NCI-H345 treated with DMSO at 0.1 percent for 48 hours (cell line): ENCODE measurements around the gene PRSS56.

Experiments
- DNase-seq: peaks from one replicate; lab custom pipeline; 2025; ENCODE audit not compliant: unreplicated experiment; lab: John Stamatoyannopoulos, UW

The PRSS56 gene

GRCh38 chr2:232486558-232487384 is 33.4 kb upstream of the PRSS56 start:
- no peak for DNase-seq

DNA sequence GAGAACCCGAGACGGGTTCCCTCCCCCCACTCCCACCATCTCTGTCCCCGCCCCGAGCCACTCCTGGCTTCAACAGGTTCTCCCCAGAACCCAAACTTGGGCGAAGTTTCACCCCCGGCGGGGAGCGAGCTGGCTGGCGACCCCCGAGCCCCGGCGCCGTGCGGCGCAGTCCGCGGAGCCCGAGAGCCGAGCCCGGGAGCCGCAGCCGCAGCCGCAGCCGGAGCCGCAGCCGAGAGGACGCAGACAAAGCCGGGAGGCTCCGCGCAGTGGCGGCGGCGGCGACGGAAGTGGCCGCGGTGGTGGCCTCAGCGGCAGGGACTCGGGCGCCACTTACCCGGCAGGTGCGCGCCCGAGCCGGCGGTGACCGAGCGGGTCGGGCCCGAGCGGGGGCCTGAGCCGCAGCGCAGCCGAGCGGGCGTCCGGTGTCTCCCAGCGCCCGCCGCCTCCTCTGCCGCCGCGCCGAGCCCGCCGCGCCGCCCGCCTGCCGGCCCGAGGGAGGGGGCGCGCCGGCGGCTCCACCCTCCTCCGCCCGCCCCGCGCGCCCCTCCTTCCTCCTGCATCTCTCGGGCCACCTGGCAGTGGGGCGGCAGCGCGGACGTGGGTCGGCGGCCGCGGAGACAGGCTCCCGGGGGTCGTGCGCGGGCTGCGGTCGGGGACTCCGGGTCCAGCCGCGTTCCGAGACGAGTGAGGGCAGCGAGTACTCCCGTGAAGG is 32.6 kb upstream of the PRSS56 start, which contains the start of gene ECEL1:
TSS of gene ECEL1 (minus strand) at position 450 of the 712 bp plus-strand sequence. CDS start 1,181 bp downstream, outside the sequence.
- no peak for DNase-seq

DNA sequence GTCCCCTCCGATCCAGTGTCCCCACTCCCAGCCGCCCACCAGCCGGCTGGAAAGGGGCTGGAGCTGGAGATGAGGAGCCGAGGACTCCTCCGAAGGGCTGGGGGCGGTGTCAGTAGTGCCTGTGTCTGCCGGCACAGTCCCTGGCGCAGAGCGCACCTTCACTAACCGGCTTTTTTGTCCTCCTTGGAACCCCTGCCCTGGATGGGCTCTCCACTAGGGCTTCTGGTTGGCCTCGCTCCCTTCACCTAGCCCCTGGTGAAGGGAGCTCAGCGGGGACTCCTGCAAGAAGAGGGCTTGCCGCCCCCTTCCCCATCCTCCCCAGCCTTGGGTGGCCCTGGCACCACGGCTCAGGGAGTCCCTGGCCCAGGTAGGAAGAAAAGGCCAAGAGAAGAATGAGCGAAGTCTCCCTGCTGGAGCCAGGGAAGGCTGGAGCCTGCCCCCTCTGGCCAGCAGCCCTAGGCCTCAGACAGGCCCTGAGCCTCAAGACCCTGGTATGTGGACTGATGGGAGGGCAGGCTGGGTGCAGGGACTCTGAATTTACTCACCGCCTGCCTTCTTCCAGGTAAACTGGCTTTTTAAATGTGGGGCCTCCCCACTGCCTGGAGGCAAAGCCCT is 32.0 kb upstream of the PRSS56 start:
- DNase-seq, result no peak

- DNase-seq, result no peak
Observed at GRCh38 chr2:232488721-232489300, 31.4 kb upstream of the PRSS56 start.

DNA sequence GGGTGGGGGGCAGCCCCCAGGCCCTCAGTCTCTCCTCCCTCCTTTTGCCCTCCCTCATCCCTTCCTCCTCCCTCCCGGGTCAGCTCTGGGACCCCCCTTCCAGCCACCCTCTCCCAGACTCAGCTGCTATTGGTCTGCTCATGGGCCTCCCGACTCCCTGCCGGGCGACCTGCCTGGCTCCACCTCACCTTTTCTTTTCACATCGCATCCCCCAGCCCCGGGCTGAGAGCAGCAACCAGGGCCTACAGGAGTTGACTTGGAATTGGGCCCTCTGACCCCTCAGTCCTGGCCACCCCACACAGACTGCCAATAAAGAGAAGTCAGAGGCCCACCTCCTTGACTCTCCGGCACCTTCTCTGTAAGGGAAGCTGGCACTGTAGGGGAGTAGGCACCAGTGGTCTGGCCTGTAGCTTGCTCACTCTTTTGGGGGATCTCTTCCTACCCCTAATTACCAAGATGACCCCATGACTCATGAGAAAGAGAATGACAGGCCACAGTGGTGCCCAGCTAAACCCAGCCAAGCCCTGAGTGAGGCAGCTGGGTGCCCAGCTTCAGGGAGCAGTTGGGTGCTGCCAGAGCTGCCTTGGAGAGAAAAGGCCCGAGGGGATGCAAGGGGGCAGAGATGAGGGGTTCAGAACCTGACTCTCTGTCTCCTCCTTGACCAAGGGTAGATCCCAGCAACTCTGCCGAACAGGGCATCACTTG is 30.5 kb upstream of the PRSS56 start:
- DNase-seq, result no peak

DNA sequence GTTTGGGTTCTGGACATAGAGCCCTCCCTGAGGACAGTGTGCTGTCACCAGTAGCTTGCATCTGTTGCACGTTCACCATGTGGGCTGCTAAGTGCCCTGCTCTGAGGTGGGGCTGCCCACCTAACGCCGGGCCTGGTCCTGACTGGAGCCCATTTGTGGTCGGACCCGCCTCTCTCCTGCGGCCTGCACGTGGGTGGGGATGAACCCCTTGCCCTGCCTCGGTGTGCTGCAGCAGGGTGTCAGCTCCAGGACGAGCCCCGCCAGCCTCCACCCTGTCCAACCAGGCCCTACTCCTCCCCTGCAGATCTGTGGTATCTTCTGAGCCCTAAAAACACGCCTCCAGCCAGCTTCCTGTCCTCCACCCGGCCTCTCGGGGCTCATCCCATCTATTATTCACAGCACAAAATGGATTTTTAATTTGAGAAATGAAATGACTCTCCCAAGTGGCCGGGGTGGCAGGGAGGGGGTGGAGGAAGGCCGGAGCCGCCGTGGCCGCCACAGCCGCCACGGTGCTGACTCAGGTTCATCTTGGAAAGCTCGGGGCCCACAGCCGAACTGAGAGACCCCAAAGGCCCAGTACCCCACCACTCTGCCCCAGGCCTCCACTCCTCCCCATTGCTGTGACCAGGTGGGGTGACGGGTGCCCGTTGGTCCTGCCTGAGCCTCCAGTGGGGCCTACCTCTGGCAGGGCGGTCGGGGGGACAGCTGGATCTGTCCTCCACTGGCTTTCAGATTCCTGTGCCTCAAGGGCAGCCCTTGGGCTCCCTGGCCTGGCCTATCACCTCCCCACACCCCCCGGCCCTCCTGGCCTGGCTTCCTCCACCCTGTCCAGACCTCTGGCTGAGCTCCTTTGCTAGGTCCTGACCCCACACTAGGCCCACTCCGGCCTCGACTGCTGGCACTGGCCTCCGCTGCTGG is 29.7 kb upstream of the PRSS56 start:
- DNase-seq, result no peak

DNA sequence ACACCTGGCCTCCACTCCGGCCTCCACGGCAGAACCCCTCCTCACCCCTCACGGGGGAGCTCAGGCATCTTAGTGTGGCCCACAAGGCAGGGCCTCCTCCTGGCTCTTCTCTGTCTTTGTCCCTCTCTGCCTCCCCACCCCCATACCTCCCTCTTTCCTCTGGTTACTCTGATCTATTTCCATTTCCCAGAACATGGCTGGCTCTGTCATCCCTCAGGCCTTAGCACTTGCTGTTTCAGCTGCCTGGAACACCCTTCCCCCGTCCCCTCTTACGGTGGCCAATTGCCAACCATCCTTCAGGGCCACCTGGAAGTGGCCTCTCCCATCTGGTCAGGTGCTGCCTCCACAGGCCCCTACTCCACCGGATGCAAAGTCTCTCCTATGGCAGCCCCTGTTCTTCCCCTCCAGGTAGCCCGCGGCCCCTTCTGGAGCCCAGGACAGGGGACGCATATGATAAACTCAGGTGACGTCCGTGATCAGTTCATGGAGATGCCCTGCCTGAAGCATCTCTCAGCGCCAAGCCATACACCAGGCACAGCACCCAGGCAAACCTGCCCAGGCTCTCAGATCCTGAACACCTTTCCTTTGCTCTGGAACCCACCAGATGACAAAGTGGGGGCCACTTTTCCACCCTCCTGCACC is 28.9 kb upstream of the PRSS56 start:
- no peak for DNase-seq

DNA sequence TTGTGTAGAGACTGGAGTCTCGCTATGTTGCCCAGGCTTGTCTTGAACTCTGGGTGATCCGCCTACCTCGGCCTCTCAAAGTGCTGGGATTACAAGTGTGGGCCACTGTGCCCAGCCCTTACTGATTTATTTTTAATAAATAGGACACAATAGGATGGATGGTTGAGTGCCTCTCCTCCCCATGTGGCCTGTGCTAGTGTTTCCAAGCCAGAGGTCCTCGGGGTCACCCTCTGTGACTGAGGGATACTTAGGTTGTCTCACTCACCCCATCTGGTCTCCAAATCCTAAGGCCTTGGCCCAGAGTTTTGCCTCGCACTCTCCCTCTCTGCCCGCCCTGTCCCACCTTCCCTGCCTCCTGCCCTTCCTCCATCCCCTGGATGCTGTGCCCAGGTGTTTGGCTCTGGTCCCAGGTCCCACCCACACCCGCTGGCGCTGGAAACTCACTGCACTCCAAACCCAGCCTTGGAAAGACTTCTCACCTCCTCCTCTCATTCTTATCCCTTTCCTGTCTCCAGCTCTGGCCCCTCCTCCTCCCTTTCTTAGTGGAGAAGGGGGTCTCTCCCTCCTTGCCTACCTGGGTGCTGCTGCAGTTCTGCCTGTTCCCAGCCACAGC is 27.8 kb upstream of the PRSS56 start:
- DNase-seq, result no peak

- DNase-seq, result no peak
Observed at GRCh38 chr2:232492963-232493700, 27.1 kb upstream of the PRSS56 start.

DNA sequence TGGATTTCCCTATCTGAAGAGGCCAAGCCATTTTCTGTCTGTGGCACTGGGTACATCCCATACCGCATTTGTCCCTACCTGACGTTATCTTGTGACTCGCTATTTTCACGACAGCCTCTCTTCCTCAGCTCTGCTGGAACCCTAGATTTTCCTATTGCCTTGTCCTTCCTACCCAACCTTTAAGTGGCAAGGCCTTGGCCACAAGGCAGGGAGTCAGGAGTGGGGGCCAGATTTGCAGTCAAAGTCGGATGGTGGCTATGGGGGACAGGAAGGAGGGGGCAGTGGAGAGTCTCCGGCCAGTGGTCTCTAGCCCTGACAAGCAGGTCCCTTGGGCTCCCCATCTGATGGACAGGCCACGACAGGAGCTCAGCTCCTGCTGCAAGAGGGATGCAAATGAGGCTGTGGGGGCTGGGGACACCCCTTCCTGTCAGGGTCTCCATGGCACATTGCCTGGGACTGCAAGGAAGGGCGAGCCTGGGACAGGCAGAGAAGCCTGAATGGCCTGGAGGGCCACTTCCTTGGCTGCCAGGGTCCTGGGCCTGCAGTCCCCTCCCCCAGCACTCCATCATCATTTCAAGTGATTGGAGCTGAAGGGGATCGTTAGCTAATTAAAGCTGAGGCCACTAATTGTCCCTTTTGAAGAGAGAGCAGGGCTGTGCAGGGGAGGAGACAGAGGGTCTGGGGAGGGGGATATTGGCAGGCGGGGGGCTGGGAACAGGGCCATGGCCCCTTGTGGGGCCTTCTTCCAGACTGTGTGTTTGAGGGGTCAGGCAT is 26.3 kb upstream of the PRSS56 start:
- no peak for DNase-seq

DNA sequence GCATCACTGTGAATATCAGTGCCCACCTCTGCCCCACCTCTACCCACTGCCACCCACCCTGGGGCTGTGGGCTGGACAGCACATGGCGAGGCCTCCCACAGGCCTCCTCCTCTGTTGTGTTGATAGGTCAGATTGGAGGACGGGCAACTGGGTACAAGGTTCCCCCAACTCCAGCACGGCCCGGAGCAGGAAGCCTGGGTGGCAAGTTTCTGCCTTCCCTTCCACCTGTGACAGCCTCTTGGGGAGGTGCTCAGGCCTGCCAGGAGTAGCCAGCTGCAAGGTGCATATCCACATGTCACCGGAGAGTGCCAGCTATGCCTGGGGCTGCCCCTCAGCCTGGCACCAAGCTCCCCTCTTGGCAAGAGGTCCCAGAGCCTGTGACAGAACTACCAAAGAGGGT is 25.6 kb upstream of the PRSS56 start:
- DNase-seq, result no peak

DNA sequence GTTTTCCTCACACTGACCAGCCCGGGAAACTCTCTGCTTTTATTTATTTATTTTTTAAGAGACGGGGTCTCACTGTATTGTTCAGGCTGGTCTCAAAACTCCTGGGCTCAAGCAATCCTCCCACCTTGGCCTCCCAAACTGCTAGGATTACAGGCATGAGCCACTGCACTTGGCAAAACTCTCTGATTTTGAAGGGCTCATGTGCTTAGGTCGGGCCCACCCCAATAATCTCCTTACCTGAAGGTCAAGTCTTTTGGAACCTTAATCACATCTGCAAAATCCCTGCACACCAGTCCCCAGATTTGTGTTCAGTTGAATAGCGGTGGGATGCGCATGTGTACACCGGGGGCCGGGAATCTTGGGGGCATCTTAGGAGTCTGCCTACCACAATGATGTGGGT is 24.9 kb upstream of the PRSS56 start:
- no peak for DNase-seq

DNA sequence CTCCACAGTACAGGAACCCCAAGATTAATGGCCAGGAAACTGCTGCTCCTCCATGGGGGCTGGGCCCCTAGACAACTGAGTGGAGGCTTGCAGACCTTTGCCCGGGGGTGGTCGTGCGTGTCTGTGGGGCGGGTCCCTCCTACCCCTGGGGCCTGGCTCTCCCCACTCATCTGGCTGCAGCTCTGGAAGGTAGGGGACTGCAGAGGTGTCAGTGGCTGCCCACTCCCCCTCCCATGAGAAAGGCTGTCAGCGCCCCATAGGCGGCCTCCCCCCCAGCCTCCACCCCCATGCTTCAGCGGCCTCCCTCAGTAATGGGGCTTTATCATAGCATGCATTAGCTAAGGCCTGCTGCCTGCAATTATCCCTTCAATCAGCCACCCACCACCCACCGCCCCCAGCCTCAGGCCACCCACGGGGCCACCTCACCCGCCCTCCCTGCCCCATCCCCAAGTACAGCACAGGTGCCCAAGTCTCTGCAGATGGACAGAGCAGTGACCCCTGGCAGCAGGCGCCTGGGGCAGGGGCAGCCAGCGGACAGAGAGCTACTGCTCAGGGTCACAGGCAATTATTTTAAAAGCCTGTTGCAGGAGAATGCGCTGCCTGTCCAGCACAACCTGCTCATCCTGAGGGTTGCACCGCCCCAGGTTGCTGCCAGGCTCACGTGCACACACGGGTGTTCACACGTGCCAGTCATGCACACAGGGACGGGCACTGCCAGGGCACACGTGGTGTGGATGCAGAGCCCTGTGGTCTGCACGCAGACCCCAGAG is 23.5 kb upstream of the PRSS56 start:
- DNase-seq, result no peak

DNA sequence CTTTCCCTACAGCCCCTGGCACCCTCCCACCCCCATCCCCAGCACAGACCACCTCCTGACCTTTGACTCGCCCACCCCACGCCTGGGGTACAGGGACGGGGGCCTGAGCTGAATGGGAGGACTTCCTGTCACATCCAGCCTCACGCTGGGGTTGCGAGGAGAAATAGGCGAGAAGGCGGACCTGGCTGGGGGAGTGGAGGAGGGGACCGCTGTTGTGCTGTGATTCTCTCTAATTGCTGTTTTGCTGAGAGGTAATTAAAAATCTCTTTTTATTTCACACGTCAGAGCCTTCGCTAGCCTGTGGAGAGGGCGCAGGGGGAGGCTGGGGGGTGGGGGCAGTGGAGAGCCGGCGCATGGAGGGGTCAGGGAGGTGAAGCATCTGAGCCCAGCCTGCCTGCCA is 22.8 kb upstream of the PRSS56 start:
- no peak for DNase-seq

GRCh38 chr2:232498452-232498851 is 21.7 kb upstream of the PRSS56 start:
- DNase-seq, result no peak

GRCh38 chr2:232501331-232501771 is 18.8 kb upstream of the PRSS56 start:
- no peak for DNase-seq
